Liver (tissue), 9 donors: ENCODE results near the gene ZNF775. TPM values are rescaled to one million over a fixed set of nuclear protein-coding genes. Genes with fewer than 3 reads are reported as not detected.

Source experiments
- DNase-seq: peaks from one replicate; pipeline ENCODE4 v3.0.0-alpha.2; 2017; ENCODE audit warnings: low spot score
- H3K27ac ChIP-seq, 2 donors: one replicate each; pipeline ENCODE4 v1.7.0; 2013; ENCODE audit warnings: inconsistent platforms in 2 of 2, low read length in 2 of 2, control low read depth in 1 of 2, low read depth in 1 of 2, mild to moderate bottlenecking in 1 of 2
- H3K27me3 ChIP-seq, 4 donors: one replicate each; pipeline versions ENCODE4 v1.6.1 to v1.7.0; 2013; ENCODE audit warnings: low read length in 3 of 4, inconsistent platforms in 1 of 4, mild to moderate bottlenecking in 1 of 4, moderate library complexity in 1 of 4; ENCODE audit not compliant: control insufficient read depth in 4 of 4, insufficient read depth in 4 of 4
- H3K36me3 ChIP-seq, 4 donors: one replicate each; pipeline versions ENCODE4 v1.6.1 to v1.7.0; 2013; ENCODE audit warnings: low read length in 3 of 4, mild to moderate bottlenecking in 3 of 4, low read depth in 1 of 4, moderate library complexity in 1 of 4; ENCODE audit not compliant: control insufficient read depth in 4 of 4, insufficient read depth in 3 of 4
- H3K4me1 ChIP-seq, 4 donors: one replicate each; pipeline versions ENCODE4 v1.6.1 to v1.7.0; 2013; ENCODE audit warnings: low read length in 3 of 4, mild to moderate bottlenecking in 3 of 4, moderate library complexity in 1 of 4; ENCODE audit not compliant: control insufficient read depth in 4 of 4, insufficient read depth in 4 of 4
- H3K4me3 ChIP-seq, 3 donors: one replicate each; pipeline versions ENCODE4 v1.6.1 to v1.7.0; 2013; ENCODE audit warnings: low read length in 3 of 3, control low read depth in 1 of 3, low read depth in 1 of 3, mild to moderate bottlenecking in 1 of 3
- H3K9ac ChIP-seq, 2 donors: one replicate each; pipeline ENCODE4 v1.7.0; 2013; ENCODE audit warnings: low read length in 2 of 2, mild to moderate bottlenecking in 2 of 2, moderate library complexity in 2 of 2, control low read depth in 1 of 2, low read depth in 1 of 2
- H3K9me3 ChIP-seq, 4 donors: one replicate each; pipeline versions ENCODE4 v1.6.1 to v1.7.0; 2013; ENCODE audit warnings: low read length in 3 of 4; ENCODE audit not compliant: control insufficient read depth in 4 of 4
- FOXA2 ChIP-seq: IDR thresholded peaks from 2 replicates; pipeline ENCODE4 v1.6.1; 2016; ENCODE audit warnings: antibody characterized with exemption
- GABPA ChIP-seq, 2 donors: IDR thresholded peaks in 1 of 2; conservative IDR thresholded peaks in 1 of 2; 2 replicates each; pipeline ENCODE4 v1.6.1; 2016; ENCODE audit warnings: antibody characterized with exemption in 2 of 2, mild to moderate bottlenecking in 1 of 2, moderate library complexity in 1 of 2
- JUND ChIP-seq, 2 donors: IDR thresholded peaks; 2 replicates each; pipeline ENCODE4 v1.6.1; 2016; ENCODE audit warnings: antibody characterized with exemption in 2 of 2
- RAD21 ChIP-seq, 2 donors: IDR thresholded peaks; 2 replicates each; pipeline ENCODE4 v1.6.1; 2016; ENCODE audit warnings: antibody characterized with exemption in 2 of 2, mild to moderate bottlenecking in 2 of 2
- RXRA ChIP-seq, 2 donors: IDR thresholded peaks; 2 replicates each; pipeline ENCODE4 v1.6.1; 2017 to 2018; ENCODE audit warnings: antibody characterized with exemption in 2 of 2, mild to moderate bottlenecking in 1 of 2
- SP1 ChIP-seq: IDR thresholded peaks from 2 replicates; pipeline ENCODE4 v1.6.1; 2018; ENCODE audit warnings: antibody characterized with exemption, mild to moderate bottlenecking
- YY1 ChIP-seq: IDR thresholded peaks from 2 replicates; pipeline ENCODE4 v1.6.1; 2016; ENCODE audit warnings: antibody characterized with exemption, mild to moderate bottlenecking
- WGBS: extraction: QIAGEN DNeasy Blood & Tissue Kit; methylation state at CpG from one replicate; pipeline ENCODE4 v1.1.7; 2013; 5-methylcytosine and 5-hydroxymethylcytosine counted together
- polyA plus RNA-seq, 2 donors: library from polyadenylated mRNA; stranded (reverse) in 1 of 2; unstranded in 1 of 2; fragments of 200-250 nt in 1 of 2; fragments of >200 nt in 1 of 2; fragmentation: Nextera tagmentation in 1 of 2; extraction: Ambion mirVana in 1 of 2; gene quantifications; one replicate each; pipeline versions ENCODE4 v1.2.1 to v1.2.3, GENCODE V29; 2013 to 2015
- total RNA-seq, 2 donors: library from RNA; depleted of rRNA; stranded (reverse); fragments of >200 nt; gene quantifications; one replicate each; pipeline ENCODE4 v1.2.3, GENCODE V29; 2014
- TF ChIP-seq, protein P1 (sequence below): IDR thresholded peaks from 2 replicates; pipeline ENCODE4 v1.6.1; 2016; ENCODE audit warnings: antibody characterized with exemption, mild to moderate bottlenecking
- TF ChIP-seq, protein P2 (sequence below): IDR thresholded peaks from 2 replicates; pipeline ENCODE4 v1.6.1; 2016; ENCODE audit warnings: antibody characterized with exemption
- TF ChIP-seq, protein P3 (sequence below): IDR thresholded peaks from 2 replicates; pipeline ENCODE4 v1.6.1; 2016; ENCODE audit warnings: antibody characterized with exemption
- TF ChIP-seq, protein P4 (sequence below): fragments of 150-350 bp; IDR thresholded peaks from 2 replicates; pipeline ENCODE4 v1.5.1; 2017; ENCODE audit warnings: improper control_type of control experiment, low read depth, low read length; ENCODE audit not compliant: missing input control
- TF ChIP-seq, protein P5 (sequence below): IDR thresholded peaks from 2 replicates; pipeline ENCODE4 v1.6.1; 2016; ENCODE audit warnings: antibody characterized with exemption
- donor health status: healthy.
- donor health status: healthy.
- donor health status: healthy.
- donor health status: healthy.
- donor health status: healthy.

The ZNF775 gene
- total and polyA plus RNA-seq, 4 donors, result 0.08 to 3.1 (median 0.52) TPM

DNA sequence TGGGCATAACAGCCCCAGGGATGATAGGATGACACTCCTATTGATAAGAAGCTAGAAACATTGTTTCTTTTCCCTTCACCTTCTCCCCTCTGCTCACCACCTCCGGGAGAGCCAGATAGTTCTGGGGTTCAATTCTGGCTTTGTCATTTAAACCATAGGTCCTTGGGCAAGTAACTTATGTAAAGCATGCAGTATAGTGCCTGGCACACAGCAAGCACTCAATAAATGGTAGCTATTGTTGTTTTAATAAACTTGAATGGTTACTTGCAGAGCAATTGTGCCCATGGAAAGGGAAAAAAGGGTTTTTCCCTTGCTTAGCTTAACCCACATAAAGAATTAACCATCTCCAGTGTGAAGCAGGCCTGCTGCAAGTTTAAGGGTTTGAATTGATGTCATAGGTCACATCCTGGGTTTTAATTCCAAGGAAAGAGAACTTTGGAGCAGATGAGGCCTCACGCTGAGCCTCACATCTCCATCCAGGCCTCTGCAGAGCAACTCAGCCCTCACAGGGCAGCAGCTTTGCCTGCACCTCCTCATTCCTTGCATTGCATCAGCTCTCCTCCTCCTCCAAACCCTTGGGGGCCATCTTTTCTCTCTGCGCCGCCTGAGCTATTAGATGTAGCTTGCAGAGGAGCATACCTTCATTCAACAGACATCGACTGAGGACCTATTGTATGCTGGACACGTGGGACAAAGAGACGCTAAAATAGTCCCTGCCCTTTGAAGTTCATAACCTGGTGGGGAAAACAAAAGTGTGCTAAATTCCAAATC lies 22.9 kb downstream of the ZNF775 start:
- Histone ChIP-seq H3K4me1 (peaks cover 6 to 25% (median 15%) of the 10 kb centered on the region in 4 donors), H3K27ac (no peak overlapping the region)
- no peak for DNase-seq

More for the DNA sequence above, 22.9 kb downstream of the ZNF775 start:
- TF ChIP-seq, protein P1, sequence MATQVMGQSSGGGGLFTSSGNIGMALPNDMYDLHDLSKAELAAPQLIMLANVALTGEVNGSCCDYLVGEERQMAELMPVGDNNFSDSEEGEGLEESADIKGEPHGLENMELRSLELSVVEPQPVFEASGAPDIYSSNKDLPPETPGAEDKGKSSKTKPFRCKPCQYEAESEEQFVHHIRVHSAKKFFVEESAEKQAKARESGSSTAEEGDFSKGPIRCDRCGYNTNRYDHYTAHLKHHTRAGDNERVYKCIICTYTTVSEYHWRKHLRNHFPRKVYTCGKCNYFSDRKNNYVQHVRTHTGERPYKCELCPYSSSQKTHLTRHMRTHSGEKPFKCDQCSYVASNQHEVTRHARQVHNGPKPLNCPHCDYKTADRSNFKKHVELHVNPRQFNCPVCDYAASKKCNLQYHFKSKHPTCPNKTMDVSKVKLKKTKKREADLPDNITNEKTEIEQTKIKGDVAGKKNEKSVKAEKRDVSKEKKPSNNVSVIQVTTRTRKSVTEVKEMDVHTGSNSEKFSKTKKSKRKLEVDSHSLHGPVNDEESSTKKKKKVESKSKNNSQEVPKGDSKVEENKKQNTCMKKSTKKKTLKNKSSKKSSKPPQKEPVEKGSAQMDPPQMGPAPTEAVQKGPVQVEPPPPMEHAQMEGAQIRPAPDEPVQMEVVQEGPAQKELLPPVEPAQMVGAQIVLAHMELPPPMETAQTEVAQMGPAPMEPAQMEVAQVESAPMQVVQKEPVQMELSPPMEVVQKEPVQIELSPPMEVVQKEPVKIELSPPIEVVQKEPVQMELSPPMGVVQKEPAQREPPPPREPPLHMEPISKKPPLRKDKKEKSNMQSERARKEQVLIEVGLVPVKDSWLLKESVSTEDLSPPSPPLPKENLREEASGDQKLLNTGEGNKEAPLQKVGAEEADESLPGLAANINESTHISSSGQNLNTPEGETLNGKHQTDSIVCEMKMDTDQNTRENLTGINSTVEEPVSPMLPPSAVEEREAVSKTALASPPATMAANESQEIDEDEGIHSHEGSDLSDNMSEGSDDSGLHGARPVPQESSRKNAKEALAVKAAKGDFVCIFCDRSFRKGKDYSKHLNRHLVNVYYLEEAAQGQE, result no peak
- TF ChIP-seq RAD21 (IDR thresholded peaks at IDR 0.05) (no peak), JUND (IDR thresholded peaks at IDR 0.05) (no peak), SP1 (no peak), FOXA2 (no peak), YY1 (no peak), GABPA (IDR thresholded peaks at IDR 0.05 in 1 of 2, conservative IDR thresholded peaks at IDR 0.05 in 1 of 2) (no peak), RXRA (IDR thresholded peaks at IDR 0.05) (no peak)
- TF ChIP-seq, protein P2, sequence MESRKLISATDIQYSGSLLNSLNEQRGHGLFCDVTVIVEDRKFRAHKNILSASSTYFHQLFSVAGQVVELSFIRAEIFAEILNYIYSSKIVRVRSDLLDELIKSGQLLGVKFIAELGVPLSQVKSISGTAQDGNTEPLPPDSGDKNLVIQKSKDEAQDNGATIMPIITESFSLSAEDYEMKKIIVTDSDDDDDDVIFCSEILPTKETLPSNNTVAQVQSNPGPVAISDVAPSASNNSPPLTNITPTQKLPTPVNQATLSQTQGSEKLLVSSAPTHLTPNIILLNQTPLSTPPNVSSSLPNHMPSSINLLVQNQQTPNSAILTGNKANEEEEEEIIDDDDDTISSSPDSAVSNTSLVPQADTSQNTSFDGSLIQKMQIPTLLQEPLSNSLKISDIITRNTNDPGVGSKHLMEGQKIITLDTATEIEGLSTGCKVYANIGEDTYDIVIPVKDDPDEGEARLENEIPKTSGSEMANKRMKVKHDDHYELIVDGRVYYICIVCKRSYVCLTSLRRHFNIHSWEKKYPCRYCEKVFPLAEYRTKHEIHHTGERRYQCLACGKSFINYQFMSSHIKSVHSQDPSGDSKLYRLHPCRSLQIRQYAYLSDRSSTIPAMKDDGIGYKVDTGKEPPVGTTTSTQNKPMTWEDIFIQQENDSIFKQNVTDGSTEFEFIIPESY, result no peak
- TF ChIP-seq, protein P3, sequence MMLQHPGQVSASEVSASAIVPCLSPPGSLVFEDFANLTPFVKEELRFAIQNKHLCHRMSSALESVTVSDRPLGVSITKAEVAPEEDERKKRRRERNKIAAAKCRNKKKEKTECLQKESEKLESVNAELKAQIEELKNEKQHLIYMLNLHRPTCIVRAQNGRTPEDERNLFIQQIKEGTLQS, result no peak
- TF ChIP-seq, protein P4, sequence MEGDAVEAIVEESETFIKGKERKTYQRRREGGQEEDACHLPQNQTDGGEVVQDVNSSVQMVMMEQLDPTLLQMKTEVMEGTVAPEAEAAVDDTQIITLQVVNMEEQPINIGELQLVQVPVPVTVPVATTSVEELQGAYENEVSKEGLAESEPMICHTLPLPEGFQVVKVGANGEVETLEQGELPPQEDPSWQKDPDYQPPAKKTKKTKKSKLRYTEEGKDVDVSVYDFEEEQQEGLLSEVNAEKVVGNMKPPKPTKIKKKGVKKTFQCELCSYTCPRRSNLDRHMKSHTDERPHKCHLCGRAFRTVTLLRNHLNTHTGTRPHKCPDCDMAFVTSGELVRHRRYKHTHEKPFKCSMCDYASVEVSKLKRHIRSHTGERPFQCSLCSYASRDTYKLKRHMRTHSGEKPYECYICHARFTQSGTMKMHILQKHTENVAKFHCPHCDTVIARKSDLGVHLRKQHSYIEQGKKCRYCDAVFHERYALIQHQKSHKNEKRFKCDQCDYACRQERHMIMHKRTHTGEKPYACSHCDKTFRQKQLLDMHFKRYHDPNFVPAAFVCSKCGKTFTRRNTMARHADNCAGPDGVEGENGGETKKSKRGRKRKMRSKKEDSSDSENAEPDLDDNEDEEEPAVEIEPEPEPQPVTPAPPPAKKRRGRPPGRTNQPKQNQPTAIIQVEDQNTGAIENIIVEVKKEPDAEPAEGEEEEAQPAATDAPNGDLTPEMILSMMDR, result no peak
- TF ChIP-seq, protein P5, sequence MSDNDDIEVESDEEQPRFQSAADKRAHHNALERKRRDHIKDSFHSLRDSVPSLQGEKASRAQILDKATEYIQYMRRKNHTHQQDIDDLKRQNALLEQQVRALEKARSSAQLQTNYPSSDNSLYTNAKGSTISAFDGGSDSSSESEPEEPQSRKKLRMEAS, result no peak
- no peaks in the 10 kb centered on the region for H3K27me3 ChIP-seq
- no peaks in the 10 kb centered on the region for H3K9me3 ChIP-seq
- WGBS, result 96% methylated on average over 7 of the region's 7 CpGs
- no peak overlapping the region for H3K4me3 ChIP-seq
- no peak overlapping the region for H3K9ac ChIP-seq
- H3K36me3 ChIP-seq, result peaks cover 0 to 4% (median 0%) of the 10 kb centered on the region in 4 donors
